ENCODE results near the gene DEAF1.

DEAF1 gene

GRCh38 chr11:727281-727701, 32.3 kb upstream of the DEAF1 start:
- Histone ChIP-seq H3K4me3 (ENCODE audit: low read depth, low read length) (no peak overlapping the region), H3K9ac (no peak overlapping the region), H3K4me1 (no peaks in the 10 kb centered on the region), H2AFZ (no peak overlapping the region), H3K27me3 (ENCODE audit: control insufficient read depth, insufficient read depth, low read length) (no peaks in the 10 kb centered on the region), H3K27ac (no peak overlapping the region), H3K4me2 (ENCODE audit: low read length) (no peak overlapping the region), H3K36me3 (ENCODE audit: control insufficient read depth, insufficient read depth, low read length) (no peaks in the 10 kb centered on the region), H3K9me3 (ENCODE audit: control insufficient read depth, low read length) (no peaks in the 10 kb centered on the region), H3K79me2 (no peaks in the 10 kb centered on the region)
- TF ChIP-seq CTCF (IDR thresholded peaks at IDR 0.05) = no peak

GRCh38 chr11:726278-727220, 31.5 kb upstream of the DEAF1 start:
- Histone ChIP-seq H3K9me3 (ENCODE audit: control insufficient read depth, low read length) (no peaks in the 10 kb centered on the region), H3K36me3 (ENCODE audit: control insufficient read depth, insufficient read depth, low read length) (no peaks in the 10 kb centered on the region), H3K4me1 (no peaks in the 10 kb centered on the region), H3K27ac (no peak overlapping the region), H3K4me2 (ENCODE audit: low read length) (peak overlapping the region; percentile 49), H3K79me2 (no peaks in the 10 kb centered on the region), H3K4me3 (ENCODE audit: low read depth, low read length) (no peak overlapping the region), H2AFZ (peak overlapping the region; percentile 68), H3K9ac (no peak overlapping the region), H3K27me3 (ENCODE audit: control insufficient read depth, insufficient read depth, low read length) (no peaks in the 10 kb centered on the region)
- TF ChIP-seq CTCF (IDR thresholded peaks at IDR 0.05) = no peak

- no peak for TF ChIP-seq CTCF (IDR thresholded peaks at IDR 0.05)
- H3K4me2 ChIP-seq (ENCODE audit: low read length) = peak overlapping the region; percentile 49
- H2AFZ ChIP-seq = peak overlapping the region; percentile 68
- no peak overlapping the region for H3K4me3 ChIP-seq (ENCODE audit: low read depth, low read length)
- no peaks in the 10 kb centered on the region for H3K9me3 ChIP-seq (ENCODE audit: control insufficient read depth, low read length)
- no peak overlapping the region for H3K27ac ChIP-seq
- H3K79me2 ChIP-seq = no peaks in the 10 kb centered on the region
- H3K9ac ChIP-seq = no peak overlapping the region
- no peaks in the 10 kb centered on the region for H3K27me3 ChIP-seq (ENCODE audit: control insufficient read depth, insufficient read depth, low read length)
- no peaks in the 10 kb centered on the region for H3K36me3 ChIP-seq (ENCODE audit: control insufficient read depth, insufficient read depth, low read length)
- no peaks in the 10 kb centered on the region for H3K4me1 ChIP-seq
These were observed 30.7 kb upstream of the DEAF1 start for GRCh38 chr11:725624-726202.

GRCh38 chr11:724778-725386, 29.9 kb upstream of the DEAF1 start:
- Histone ChIP-seq H3K9ac (no peak overlapping the region), H3K4me3 (ENCODE audit: low read depth, low read length) (no peak overlapping the region), H3K79me2 (no peaks in the 10 kb centered on the region), H3K36me3 (ENCODE audit: control insufficient read depth, insufficient read depth, low read length) (no peaks in the 10 kb centered on the region), H3K27me3 (ENCODE audit: control insufficient read depth, insufficient read depth, low read length) (no peaks in the 10 kb centered on the region), H3K9me3 (ENCODE audit: control insufficient read depth, low read length) (no peaks in the 10 kb centered on the region), H3K27ac (no peak overlapping the region), H3K4me2 (ENCODE audit: low read length) (no peak overlapping the region), H2AFZ (no peak overlapping the region), H3K4me1 (no peaks in the 10 kb centered on the region)
- TF ChIP-seq CTCF (IDR thresholded peaks at IDR 0.05) = no peak

Measured in parathyroid adenoma (tissue), 2 donors.